Neuron (in vitro differentiated cells): ENCODE measurements around the gene TMEM267.
"Not testable (repeated sequence)": the region's sequence is repeated elsewhere in the genome, so short reads cannot be mapped to it uniquely, and the experiment has no call there.

Source experiments
- H2AFZ ChIP-seq: one replicate; pipeline ENCODE4 v1.6.1; 2013; ENCODE audit warnings: low read depth, mild to moderate bottlenecking, inconsistent platforms, low read length, moderate library complexity
- H3K27me3 ChIP-seq: one replicate; pipeline ENCODE4 v1.6.1; 2013; ENCODE audit warnings: low read length; ENCODE audit not compliant: insufficient read depth
- H3K36me3 ChIP-seq: one replicate; pipeline ENCODE4 v1.6.1; 2013; ENCODE audit warnings: low read length; ENCODE audit not compliant: insufficient read depth
- H3K4me1 ChIP-seq: one replicate; pipeline ENCODE4 v1.6.1; 2013; ENCODE audit warnings: low read length; ENCODE audit not compliant: insufficient read depth
- H3K4me3 ChIP-seq: 2 replicates; pipeline ENCODE4 v1.5.1; 2013; ENCODE audit warnings: mild to moderate bottlenecking, low read length, moderate library complexity
- H3K9me3 ChIP-seq: one replicate; pipeline ENCODE4 v1.6.1; 2013; ENCODE audit warnings: low read length

Gene TMEM267

GRCh38 chr5:43483298-43484105 lies at the start of gene TMEM267:
Gene TMEM267, minus strand, starts transcription at chr5:43483865. Its CDS starts 29,896 bp downstream, at chr5:43453969.
- Histone ChIP-seq H3K4me1 (peaks cover 14% of the 10 kb centered on the region), H3K4me3 (peak within 1 kb of the TSS; percentile 68), H3K36me3 (peaks cover 12% of the 10 kb centered on the region), H2AFZ (peak within 1 kb of the TSS; percentile 38), H3K9me3 (no peaks in the 10 kb centered on the region), H3K27me3 (no peaks in the 10 kb centered on the region)

- peaks cover 86% of the 10 kb centered on the region for H3K36me3 ChIP-seq
- no peaks in the 10 kb centered on the region for H3K27me3 ChIP-seq
- no peaks in the 10 kb centered on the region for H3K9me3 ChIP-seq
- no peaks in the 10 kb centered on the region for H3K4me1 ChIP-seq
- no peak overlapping the region for H3K4me3 ChIP-seq
- no peak overlapping the region for H2AFZ ChIP-seq
Measured at GRCh38 chr5:43530648-43531047, 47.0 kb upstream of the TMEM267 start.

GRCh38 chr5:43523662-43524072 lies 40.0 kb upstream of the TMEM267 start:
- peaks cover 38% of the 10 kb centered on the region for H3K36me3 ChIP-seq
- no peaks in the 10 kb centered on the region for H3K27me3 ChIP-seq
- no peak overlapping the region for H3K4me3 ChIP-seq
- H2AFZ ChIP-seq: no peak overlapping the region
- H3K4me1 ChIP-seq: no peaks in the 10 kb centered on the region
- H3K9me3 ChIP-seq: no peaks in the 10 kb centered on the region

- no peak overlapping the region for H2AFZ ChIP-seq
- no peaks in the 10 kb centered on the region for H3K9me3 ChIP-seq
- H3K27me3 ChIP-seq: no peaks in the 10 kb centered on the region
- peaks cover 18% of the 10 kb centered on the region for H3K36me3 ChIP-seq
- H3K4me1 ChIP-seq: peaks cover 4% of the 10 kb centered on the region
- H3K4me3 ChIP-seq: no peak overlapping the region
Measured at GRCh38 chr5:43520615-43521014, 37.0 kb upstream of the TMEM267 start.

GRCh38 chr5:43515678-43516048 lies 32.0 kb upstream of the TMEM267 start:
- Histone ChIP-seq H3K4me3 (peak overlapping the region; percentile 68), H3K27me3 (no peaks in the 10 kb centered on the region), H2AFZ (peak overlapping the region; percentile 50), H3K4me1 (peaks cover 23% of the 10 kb centered on the region), H3K36me3 (peaks cover 2% of the 10 kb centered on the region), H3K9me3 (no peaks in the 10 kb centered on the region)

GRCh38 chr5:43514816-43515677 lies 31.4 kb upstream of the TMEM267 start, which contains the start of gene C5orf34:
Gene C5orf34, minus strand, starts transcription at chr5:43515148. Its CDS starts 5,809 bp downstream, at chr5:43509339.
- Histone ChIP-seq H3K4me3 (peak within 1 kb of the TSS; percentile 68), H3K27me3 (no peaks in the 10 kb centered on the region), H3K36me3 (peaks cover 4% of the 10 kb centered on the region), H2AFZ (peak within 1 kb of the TSS; percentile 50), H3K4me1 (peaks cover 23% of the 10 kb centered on the region), H3K9me3 (no peaks in the 10 kb centered on the region)

- Histone ChIP-seq H3K36me3 (peaks cover 5% of the 10 kb centered on the region), H3K4me1 (peaks cover 23% of the 10 kb centered on the region), H3K27me3 (no peaks in the 10 kb centered on the region), H3K9me3 (no peaks in the 10 kb centered on the region), H3K4me3 (peak overlapping the region; percentile 68), H2AFZ (peak overlapping the region; percentile 50)
Measured at GRCh38 chr5:43514471-43514815, 30.8 kb upstream of the TMEM267 start.

- H3K27me3 ChIP-seq: no peaks in the 10 kb centered on the region
- peaks cover 9% of the 10 kb centered on the region for H3K36me3 ChIP-seq
- H2AFZ ChIP-seq: peak overlapping the region; percentile 50
- peak overlapping the region; percentile 68 for H3K4me3 ChIP-seq
- no peaks in the 10 kb centered on the region for H3K9me3 ChIP-seq
- H3K4me1 ChIP-seq: peaks cover 23% of the 10 kb centered on the region
Measured at GRCh38 chr5:43514025-43514424, 30.4 kb upstream of the TMEM267 start.

- Histone ChIP-seq H3K4me1 (peaks cover 23% of the 10 kb centered on the region), H3K36me3 (peaks cover 28% of the 10 kb centered on the region)
- H3K27me3 ChIP-seq, H2AFZ ChIP-seq, H3K9me3 ChIP-seq, H3K4me3 ChIP-seq: not testable (repeated sequence)
Measured at GRCh38 chr5:43511062-43511461, 27.4 kb upstream of the TMEM267 start.

- Histone ChIP-seq H3K27me3 (no peaks in the 10 kb centered on the region), H3K9me3 (no peaks in the 10 kb centered on the region), H3K36me3 (peaks cover 33% of the 10 kb centered on the region)
Measured at GRCh38 chr5:43498581-43498980, 14.9 kb upstream of the TMEM267 start.

GRCh38 chr5:43497311-43498104 lies 13.8 kb upstream of the TMEM267 start:
- H2AFZ ChIP-seq: no peak overlapping the region

More at GRCh38 chr5:43498581-43498980, 14.9 kb upstream of the TMEM267 start:
- Histone ChIP-seq H3K4me1 (no peaks in the 10 kb centered on the region), H2AFZ (no peak overlapping the region), H3K4me3 (no peak overlapping the region)

GRCh38 chr5:43491326-43491725 lies 7.7 kb upstream of the TMEM267 start:
- no peaks in the 10 kb centered on the region for H3K4me1 ChIP-seq
- no peaks in the 10 kb centered on the region for H3K9me3 ChIP-seq
- H3K4me3 ChIP-seq: no peak overlapping the region
- H3K36me3 ChIP-seq: peaks cover 54% of the 10 kb centered on the region
- H3K27me3 ChIP-seq: no peaks in the 10 kb centered on the region
- H2AFZ ChIP-seq: no peak overlapping the region

More at GRCh38 chr5:43497311-43498104, 13.8 kb upstream of the TMEM267 start:
- Histone ChIP-seq H3K4me3 (no peak overlapping the region), H3K27me3 (no peaks in the 10 kb centered on the region), H3K36me3 (peaks cover 32% of the 10 kb centered on the region), H3K9me3 (no peaks in the 10 kb centered on the region), H3K4me1 (no peaks in the 10 kb centered on the region)
